ENCODE measurements around the gene IFT25. TPM values are rescaled to one million over a fixed set of nuclear protein-coding genes. Genes with fewer than 3 reads are reported as not detected.
"Not testable (repeated sequence)": the region's sequence is repeated elsewhere in the genome, so short reads cannot be mapped to it uniquely, and the experiment has no call there.

The IFT25 gene
- total RNA-seq: 5.9 TPM

- DNase-seq (ENCODE audit: low read depth in 2 of 3, low spot score in 2 of 3): peak; percentile 95 to 98 (median 96)
These were observed at the start of gene IFT25 for GRCh38 chr1:53945433-53946251. Gene IFT25 (minus strand): TSS chr1:53945699. CDS start chr1:53940082, 5,617 bp downstream.

- not testable (repeated sequence) for DNase-seq (ENCODE audit: low read depth in 2 of 3, low spot score in 2 of 3)
These were observed 49.0 kb upstream of the IFT25 start for GRCh38 chr1:53994516-53994915.

- DNase-seq (ENCODE audit: low read depth in 2 of 3, low spot score in 2 of 3): no peak
These were observed 46.8 kb upstream of the IFT25 start for GRCh38 chr1:53992085-53992874.

- no peak for DNase-seq (ENCODE audit: low read depth in 2 of 3, low spot score in 2 of 3)
These were observed 42.4 kb upstream of the IFT25 start for GRCh38 chr1:53987880-53988279.

GRCh38 chr1:53986458-53986857 is 41.0 kb upstream of the IFT25 start:
- no peak for DNase-seq (ENCODE audit: low read depth in 2 of 3, low spot score in 2 of 3)

- no peak for DNase-seq (ENCODE audit: low read depth in 2 of 3, low spot score in 2 of 3)
These were observed 39.2 kb upstream of the IFT25 start for GRCh38 chr1:53984726-53985125.

GRCh38 chr1:53982763-53983104 is 37.2 kb upstream of the IFT25 start:
- DNase-seq (ENCODE audit: low read depth in 2 of 3, low spot score in 2 of 3): no peak

GRCh38 chr1:53982034-53982762 is 36.7 kb upstream of the IFT25 start:
- DNase-seq (ENCODE audit: low read depth in 2 of 3, low spot score in 2 of 3): peak in 2 of 3 donors; percentile 1 to 13

- no peak for DNase-seq (ENCODE audit: low read depth in 2 of 3, low spot score in 2 of 3)
These were observed 35.7 kb upstream of the IFT25 start for GRCh38 chr1:53981220-53981619.

- no peak for DNase-seq (ENCODE audit: low read depth in 2 of 3, low spot score in 2 of 3)
These were observed 34.4 kb upstream of the IFT25 start for GRCh38 chr1:53979712-53980450.

- no peak for DNase-seq (ENCODE audit: low read depth in 2 of 3, low spot score in 2 of 3)
These were observed 30.4 kb upstream of the IFT25 start for GRCh38 chr1:53975861-53976260.

GRCh38 chr1:53971718-53972117 is 26.2 kb upstream of the IFT25 start:
- no peak for DNase-seq (ENCODE audit: low read depth in 2 of 3, low spot score in 2 of 3)

- DNase-seq (ENCODE audit: low read depth in 2 of 3, low spot score in 2 of 3): not testable (repeated sequence)
These were observed 23.8 kb upstream of the IFT25 start for GRCh38 chr1:53969323-53969722.

- DNase-seq (ENCODE audit: low read depth in 2 of 3, low spot score in 2 of 3): no peak
These were observed 22.6 kb upstream of the IFT25 start for GRCh38 chr1:53968125-53968513.

- no peak for DNase-seq (ENCODE audit: low read depth in 2 of 3, low spot score in 2 of 3)
These were observed 22.1 kb upstream of the IFT25 start for GRCh38 chr1:53967409-53968124.

GRCh38 chr1:53966794-53967193 is 21.3 kb upstream of the IFT25 start:
- DNase-seq (ENCODE audit: low read depth in 2 of 3, low spot score in 2 of 3): no peak

GRCh38 chr1:53964109-53964508 is 18.6 kb upstream of the IFT25 start:
- no peak for DNase-seq (ENCODE audit: low read depth in 2 of 3, low spot score in 2 of 3)

- DNase-seq (ENCODE audit: low read depth in 2 of 3, low spot score in 2 of 3): no peak
These were observed 18.0 kb upstream of the IFT25 start for GRCh38 chr1:53963460-53963859.

- no peak for DNase-seq (ENCODE audit: low read depth in 2 of 3, low spot score in 2 of 3)
These were observed 16.9 kb upstream of the IFT25 start for GRCh38 chr1:53962395-53962794.

GRCh38 chr1:53959664-53960250 is 14.3 kb upstream of the IFT25 start:
- peak in 2 of 3 donors; percentile 58 to 81 for DNase-seq (ENCODE audit: low read depth in 2 of 3, low spot score in 2 of 3)
